Activated CD8-positive, alpha-beta memory T cell treated with anti-CD3 and anti-CD28 coated beads for 36 hours (primary cell): ENCODE data around the gene LSM14B. TPM values are rescaled to one million over a fixed set of nuclear protein-coding genes. Genes with fewer than 3 reads are reported as not detected.
"Not testable (repeated sequence)": the region's sequence is repeated elsewhere in the genome, so short reads cannot be mapped to it uniquely, and the experiment has no call there.

Experiments
- CTCF ChIA-PET: fragments of 350-600 bp; sonication (Branson Sonifier 250); formaldehyde crosslinking; loops from one replicate; lab custom pipeline; 2021; ENCODE audit warnings: antibody characterized with exemption; lab: Charles Lee
- POLR2A ChIA-PET: fragments of 350-600 bp; sonication (Branson Sonifier 250); formaldehyde crosslinking; loops from one replicate; lab custom pipeline; 2021; ENCODE audit warnings: antibody characterized with exemption; lab: Charles Lee
- total RNA-seq, 2 experiments: library from RNA; stranded (reverse); gene quantifications; one replicate each; pipeline ENCODE4 v1.2.3, GENCODE V29; 2021

The LSM14B gene
- total RNA-seq, 2 experiments from 2014 or later = 34.6 to 35.3 TPM

GRCh38 chr20:62105592-62105991, 16.7 kb upstream of the LSM14B start:
- POLR2A ChIA-PET = no interaction called here

DNA sequence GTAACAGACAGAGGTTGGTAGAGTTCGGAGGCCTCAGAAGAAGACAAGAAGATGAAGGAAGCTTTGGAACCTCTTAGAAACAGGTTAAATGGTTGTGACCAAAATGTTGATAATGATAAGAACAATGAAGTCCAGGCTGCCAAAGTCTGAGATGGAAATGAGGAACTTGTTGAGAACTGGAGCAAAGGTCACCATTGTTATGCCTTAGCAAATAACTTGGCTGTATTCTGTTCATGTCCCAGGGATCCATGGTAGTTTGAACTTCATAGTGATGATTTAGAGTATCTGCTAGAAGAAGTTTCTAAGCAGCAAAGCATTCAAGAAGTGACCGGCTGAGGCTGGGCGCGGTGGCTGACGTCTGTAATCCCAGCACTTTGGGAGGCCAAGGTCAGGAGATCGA, 11.1 kb upstream of the LSM14B start:
- ChIA-PET CTCF (no interaction called here), POLR2A (no interaction called here)

More at GRCh38 chr20:62105592-62105991, 16.7 kb upstream of the LSM14B start:
- CTCF ChIA-PET = no interaction called here

DNA sequence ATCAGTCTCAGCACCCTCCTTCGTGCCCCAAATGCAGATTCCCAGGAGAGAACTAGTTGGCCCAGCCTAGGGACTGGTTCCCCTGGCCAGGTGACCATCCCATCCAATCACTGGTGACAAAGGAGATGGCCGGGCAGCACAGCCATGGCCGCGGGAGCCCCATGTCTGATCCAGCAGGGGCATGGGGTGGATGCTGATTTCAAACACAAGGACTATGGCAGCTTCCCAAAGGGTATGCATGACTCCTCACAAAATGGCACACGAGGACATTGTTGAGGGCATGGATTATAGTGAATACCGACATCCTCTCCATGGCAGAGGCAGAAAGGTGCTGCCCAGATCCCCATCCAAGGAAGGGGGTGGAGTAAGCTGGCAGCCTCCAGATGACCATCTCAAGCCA, 9.9 kb upstream of the LSM14B start:
- ChIA-PET POLR2A (no interaction called here), CTCF (no interaction called here)

GRCh38 chr20:62114894-62115293, 7.4 kb upstream of the LSM14B start:
- POLR2A ChIA-PET = no interaction called here
- CTCF ChIA-PET = no interaction called here

DNA sequence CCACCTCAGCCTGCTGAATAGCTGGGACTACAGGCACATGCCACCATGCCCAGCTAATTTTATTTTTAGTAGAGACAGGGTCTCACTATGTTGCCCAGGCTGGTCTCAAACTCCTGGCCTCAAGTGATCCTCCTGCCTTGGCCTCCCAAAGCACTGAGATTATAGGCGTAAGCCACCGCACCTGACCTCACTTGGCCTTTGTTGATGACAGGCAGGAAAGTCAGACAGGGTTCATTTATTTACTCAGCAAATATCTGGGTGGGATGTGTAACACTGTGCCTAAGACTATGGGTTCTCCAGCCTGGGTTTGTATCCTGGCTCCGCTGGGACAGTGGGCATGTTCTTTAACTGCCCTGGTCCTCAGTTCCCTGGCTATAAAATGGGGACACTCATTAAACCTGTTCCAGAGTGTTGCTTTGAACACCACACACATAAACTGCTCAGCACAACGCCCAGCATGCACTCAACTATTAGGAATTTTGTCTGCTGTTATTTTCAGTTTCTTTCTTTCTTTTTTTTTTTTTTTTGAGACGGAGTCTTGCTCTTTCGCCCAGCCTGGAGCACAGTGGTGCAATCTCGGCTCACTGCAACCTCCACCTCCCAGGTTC, 6.4 kb upstream of the LSM14B start:
- CTCF ChIA-PET, POLR2A ChIA-PET: not testable (repeated sequence)

GRCh38 chr20:62116558-62117361, 5.5 kb upstream of the LSM14B start:
- ChIA-PET POLR2A (no interaction called here), CTCF (no interaction called here)

DNA sequence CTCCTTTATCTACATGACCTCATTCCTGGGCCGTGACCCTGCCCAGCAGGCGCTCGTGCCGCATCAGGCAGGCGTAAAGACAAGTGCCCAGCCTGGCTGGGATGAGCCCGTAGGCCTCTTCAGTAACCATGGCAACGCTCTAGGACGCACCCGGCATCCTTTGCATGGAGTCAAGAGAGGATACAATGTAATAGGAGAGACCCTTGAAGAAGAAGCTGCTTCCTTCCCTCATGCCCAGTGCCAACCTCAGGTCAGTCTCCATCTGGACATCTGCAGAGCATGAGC, 5.0 kb upstream of the LSM14B start:
- ChIA-PET POLR2A (no interaction called here), CTCF (no interaction called here)

DNA sequence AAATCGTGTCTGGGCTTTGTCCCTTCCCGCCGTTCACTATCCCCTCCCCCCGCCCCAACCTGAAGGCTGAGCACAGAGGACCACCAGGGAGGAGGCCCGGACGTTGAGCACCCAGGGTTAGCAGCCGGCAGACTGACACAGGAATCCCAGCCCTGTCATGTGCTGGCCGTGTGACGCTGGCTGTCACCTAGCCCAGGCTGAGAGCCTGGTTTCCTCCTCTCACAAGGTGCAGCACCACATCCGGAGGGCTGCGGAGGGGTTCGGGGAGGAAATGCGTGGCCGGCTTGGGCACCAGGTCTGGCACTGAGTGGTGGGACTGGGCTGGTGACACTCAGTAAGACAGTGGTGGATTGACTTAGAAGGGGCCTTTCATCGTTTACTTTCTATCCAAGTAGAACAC, 4.6 kb upstream of the LSM14B start:
- ChIA-PET CTCF (no interaction called here), POLR2A (no interaction called here)

- CTCF ChIA-PET = interaction anchor here (1.2 kb wide), 1 partner anchor 24 kb away, joined by 3 read pairs; no protein-coding TSS in a partner anchor
- POLR2A ChIA-PET = no interaction called here
These were observed 3.9 kb upstream of the LSM14B start for GRCh38 chr20:62118113-62119043.

GRCh38 chr20:62119115-62119514, 3.2 kb upstream of the LSM14B start:
- ChIA-PET POLR2A (no interaction called here), CTCF (interaction anchor here (1.2 kb wide), 1 partner anchor 23 kb away, joined by 3 read pairs; no protein-coding TSS in a partner anchor)

DNA sequence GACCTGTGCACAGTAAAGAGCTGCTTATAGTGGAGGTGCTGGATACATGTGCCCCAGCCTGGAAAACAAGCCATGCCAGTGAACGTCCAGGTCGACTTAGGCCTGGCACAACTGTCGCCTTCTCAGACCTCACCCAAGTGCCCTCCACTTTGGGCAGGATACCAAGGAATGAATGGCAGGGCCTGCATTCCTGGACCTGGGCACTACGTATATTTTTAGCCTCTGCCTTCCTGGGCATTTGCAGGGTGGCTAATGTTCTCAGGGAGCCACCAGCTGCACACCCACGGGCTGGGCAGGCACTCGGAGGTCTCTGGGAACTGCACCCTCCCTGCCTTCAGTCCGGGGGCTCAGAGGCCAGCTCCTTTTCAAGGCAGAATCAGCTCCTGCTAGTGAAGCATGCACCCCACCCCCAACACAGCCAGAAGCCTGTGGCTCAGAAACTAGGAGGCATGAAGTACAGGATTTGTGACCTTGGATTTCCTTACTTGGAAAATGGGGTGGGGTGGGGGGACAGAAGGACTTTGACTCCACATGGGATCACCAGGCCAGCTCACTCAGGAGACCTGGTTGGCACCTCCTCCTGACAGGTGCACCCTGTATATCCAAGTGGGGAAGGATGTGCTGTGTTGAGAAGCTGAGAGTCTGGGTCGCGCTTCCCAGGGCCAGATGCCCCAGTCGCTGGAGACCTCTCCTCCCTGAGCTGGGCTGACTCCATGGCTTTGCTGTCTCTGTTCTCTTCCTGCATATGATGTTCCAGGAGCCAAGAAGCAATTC, 2.5 kb upstream of the LSM14B start:
- CTCF ChIA-PET = no interaction called here
- POLR2A ChIA-PET = no interaction called here

GRCh38 chr20:62120365-62120762, 1.9 kb upstream of the LSM14B start:
- CTCF ChIA-PET = interaction anchor here (2.0 kb wide), 1 partner anchor 21 kb away, joined by 6 read pairs; no protein-coding TSS in a partner anchor

GRCh38 chr20:62120990-62121775, 1.1 kb upstream of the LSM14B start:
- CTCF ChIA-PET = interaction anchor here (0.8 to 2.0 kb wide), 3 partner anchors 12 to 20 kb away, joined by 3 to 6 read pairs (median 3); no protein-coding TSS in a partner anchor
- POLR2A ChIA-PET = interaction anchor here (0.6 to 2.9 kb wide), 5 partner anchors 14 to 57 kb away, joined by 3 to 19 read pairs (median 6); partner anchors contain the start of genes PSMA7, SS18L1 and TAF4

More at GRCh38 chr20:62120365-62120762, 1.9 kb upstream of the LSM14B start:
- POLR2A ChIA-PET = no interaction called here

DNA sequence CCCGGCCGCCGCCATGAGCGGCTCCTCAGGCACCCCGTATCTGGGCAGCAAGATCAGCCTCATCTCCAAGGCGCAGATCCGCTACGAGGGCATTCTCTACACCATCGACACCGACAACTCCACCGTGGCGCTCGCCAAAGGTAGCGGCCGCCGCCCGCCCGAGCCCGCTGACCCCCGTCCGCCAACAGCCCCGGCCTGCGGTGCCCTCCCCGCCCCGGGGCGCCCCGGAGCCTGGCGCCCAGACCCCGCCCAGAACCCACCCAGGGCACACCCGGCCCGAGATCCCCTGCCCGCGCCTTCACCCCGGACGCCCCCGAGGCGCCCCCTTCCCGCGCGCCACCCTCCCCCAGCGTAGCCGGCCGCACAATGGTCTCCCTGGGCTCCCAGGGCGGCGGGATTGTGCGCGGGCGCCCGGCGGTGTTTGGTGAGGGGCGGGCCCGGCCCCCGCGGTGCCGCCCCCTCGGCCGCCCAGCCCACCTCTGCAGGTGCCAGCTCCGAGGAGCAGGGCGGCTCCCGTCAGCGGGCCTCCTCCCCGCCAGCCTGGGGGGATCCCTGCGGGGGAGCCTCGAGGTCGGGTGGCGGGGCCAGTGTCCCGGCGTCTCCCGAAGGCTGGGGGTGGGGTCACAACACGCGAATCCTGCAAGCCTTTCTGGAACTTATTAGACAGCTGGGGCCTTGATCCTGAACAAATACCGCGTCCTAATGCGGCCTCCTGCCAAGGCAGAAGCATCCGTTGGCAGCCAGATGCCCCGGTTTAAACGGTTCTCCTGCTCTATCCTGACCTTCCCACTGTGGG, 577 bp downstream of the LSM14B start:
- ChIA-PET CTCF (interaction anchor here (0.8 to 2.0 kb wide), 4 partner anchors 19 to 112 kb away, joined by 3 to 6 read pairs (median 4); no protein-coding TSS in a partner anchor), POLR2A (interaction anchor here (1.5 to 2.9 kb wide), 3 partner anchors 18 to 57 kb away, joined by 6 to 19 read pairs (median 6); partner anchors contain the start of genes PSMA7, SS18L1 and TAF4)

DNA sequence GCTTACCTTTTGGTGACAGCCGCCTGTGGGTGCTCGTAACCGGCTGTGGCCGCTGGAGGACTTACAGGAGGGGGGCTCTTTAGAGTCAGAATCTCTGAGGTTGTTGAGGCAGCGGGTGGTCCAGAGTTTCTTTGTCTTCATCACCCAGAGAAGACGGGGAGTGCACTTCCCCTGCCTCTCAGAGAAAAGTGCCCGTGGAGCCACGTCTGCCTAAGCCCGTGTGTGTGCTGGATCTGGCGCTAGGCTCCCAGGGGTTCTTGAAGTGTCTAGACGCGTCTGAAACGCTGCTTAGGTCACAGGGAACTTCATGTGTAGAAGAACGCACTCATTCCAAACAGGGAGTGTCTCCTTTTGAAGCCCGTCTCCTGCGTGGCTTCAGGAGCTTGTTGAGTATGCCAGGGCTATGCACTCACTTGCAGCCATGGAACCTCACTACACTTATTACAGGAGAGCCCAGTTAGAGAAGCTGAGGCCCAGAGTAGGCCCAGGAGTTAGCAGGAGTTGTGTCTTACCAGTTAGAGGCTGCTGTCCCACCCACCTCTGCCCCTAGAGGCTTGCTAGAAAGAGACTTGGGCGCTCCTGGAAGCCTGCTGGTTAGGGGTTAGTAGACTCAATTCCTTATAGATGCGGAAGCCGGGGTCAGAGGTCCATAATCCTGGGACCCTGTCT, 1.3 kb downstream of the LSM14B start:
- ChIA-PET CTCF (interaction anchor here (0.8 to 1.2 kb wide), 4 partner anchors 18 to 43 kb away, joined by 3 read pairs; no protein-coding TSS in a partner anchor), POLR2A (interaction anchor here (2.9 kb wide), 1 partner anchor 57 kb away, joined by 19 read pairs; the partner anchor contains the start of gene TAF4)

DNA sequence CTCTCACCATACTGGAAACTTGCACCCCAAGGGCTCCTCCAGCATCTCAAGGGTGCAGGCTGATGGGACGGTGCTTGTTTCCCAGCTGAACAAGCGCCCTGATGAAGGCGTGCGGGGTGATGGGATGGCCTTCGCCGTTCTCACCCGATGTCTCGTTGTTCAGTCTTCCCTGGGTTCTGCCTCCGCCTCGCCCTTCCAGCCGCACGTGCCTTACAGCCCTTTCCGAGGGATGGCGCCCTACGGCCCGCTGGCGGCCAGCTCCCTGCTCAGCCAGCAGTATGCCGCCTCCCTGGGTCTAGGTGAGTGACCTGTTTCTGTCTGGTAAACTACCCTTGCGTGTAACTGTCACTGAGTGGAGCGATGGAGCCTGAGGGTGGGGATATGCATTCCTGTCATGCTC, 3.9 kb downstream of the LSM14B start:
- POLR2A ChIA-PET = no interaction called here

More for the DNA sequence above, 3.9 kb downstream of the LSM14B start:
- CTCF ChIA-PET = interaction anchor here (1.5 kb wide), 1 partner anchor 15 kb away, joined by 4 read pairs; no protein-coding TSS in a partner anchor
